Measurements from ENCODE around the gene LRRK1.

The LRRK1 gene

DNA sequence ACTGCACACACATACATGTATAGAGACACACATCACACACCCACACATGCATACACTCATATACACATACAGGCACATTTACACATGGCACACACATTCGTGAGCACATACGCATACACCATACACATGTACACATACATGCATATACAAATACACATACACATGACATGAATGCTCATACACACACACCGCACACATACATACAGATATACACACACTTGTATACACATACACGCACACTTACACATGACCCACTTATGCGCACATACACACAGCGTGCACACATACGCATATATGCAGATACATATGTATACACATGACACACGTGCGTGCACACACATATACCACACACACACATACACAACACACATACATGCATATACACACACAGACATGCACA lies 162.7 kb downstream of the LRRK1 start:
- TF ChIP-seq CTCF (IDR thresholded peaks at IDR 0.05; ENCODE audit: low read depth, low read length, poor library complexity, severe bottlenecking) (no peak), EZH2phosphoT487 (IDR thresholded peaks at IDR 0.05; ENCODE audit: borderline replicate concordance, low read length) (no peak)
- Histone ChIP-seq H3K27ac (ENCODE audit: low read depth, low read length) (no peak overlapping the region), H3K9me2 (replicated peaks; ENCODE audit: control insufficient read depth, low read length) (no peaks in the 10 kb centered on the region)

DNA sequence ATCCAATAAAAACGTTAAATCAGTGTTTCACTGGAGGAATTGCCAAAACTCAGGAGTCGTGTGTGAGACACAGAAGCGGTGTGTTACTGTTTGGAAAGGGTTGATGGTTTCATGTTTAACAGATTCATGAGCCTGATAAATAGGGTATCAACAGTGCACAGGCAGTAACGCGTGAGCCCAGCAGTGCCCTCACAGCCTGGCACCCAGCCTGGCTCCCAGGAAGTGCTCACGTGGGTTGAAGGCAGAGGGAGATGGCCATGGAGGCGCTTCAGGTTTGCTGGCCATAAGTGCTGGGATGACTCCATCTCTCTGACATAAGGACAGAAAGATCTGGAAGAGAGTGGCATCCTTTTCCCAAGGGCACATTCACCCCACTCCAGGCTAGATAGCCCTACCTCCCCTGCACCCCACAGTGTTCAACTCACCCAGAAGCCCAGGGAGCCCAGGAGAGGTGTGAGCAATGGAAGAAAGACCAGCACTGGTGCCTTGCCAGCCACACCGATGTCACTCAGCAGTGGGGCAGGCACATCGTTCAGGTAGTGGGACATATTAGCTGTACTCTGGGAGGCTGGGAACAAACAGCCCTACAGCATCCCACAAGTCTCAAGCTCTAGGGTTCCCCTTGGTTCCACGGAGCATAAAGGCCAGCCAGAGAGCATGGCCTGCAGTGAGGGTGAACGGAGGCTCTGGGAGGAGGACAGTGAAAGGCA lies 164.3 kb downstream of the LRRK1 start:
- no peaks in the 10 kb centered on the region; the same call in 1 of the 2 replicates for H3F3A ChIP-seq (ENCODE audit: control insufficient read depth, insufficient read depth)
- no peak for TF ChIP-seq CTCF (IDR thresholded peaks at IDR 0.05; ENCODE audit: low read depth, low read length, poor library complexity, severe bottlenecking)
- no peak for TF ChIP-seq EZH2phosphoT487 (IDR thresholded peaks at IDR 0.05; ENCODE audit: borderline replicate concordance, low read length)
- no peaks in the 10 kb centered on the region; the same call in 1 of the 2 replicates for H4K20me1 ChIP-seq (ENCODE audit: control insufficient read depth, insufficient read depth, low read depth, low read length)

More for the DNA sequence above, 162.7 kb downstream of the LRRK1 start:
- Histone ChIP-seq H3F3A (ENCODE audit: control insufficient read depth, insufficient read depth) (no peaks in the 10 kb centered on the region; the same call in 1 of the 2 replicates), H3K4me3 (ENCODE audit: low read length) (no peak overlapping the region), H3K4me2 (ENCODE audit: low read length) (no peak overlapping the region), H3K4me1 (ENCODE audit: control insufficient read depth, low read length) (no peaks in the 10 kb centered on the region), H3K27me3 (ENCODE audit: control insufficient read depth, low read length) (no peaks in the 10 kb centered on the region), H3K9me3 (ENCODE audit: control insufficient read depth, insufficient read depth, low read length) (no peaks in the 10 kb centered on the region), H4K20me1 (ENCODE audit: control insufficient read depth, insufficient read depth, low read depth, low read length) (no peaks in the 10 kb centered on the region), H3K36me3 (ENCODE audit: control insufficient read depth, low read length) (no peaks in the 10 kb centered on the region), H3K79me2 (ENCODE audit: control insufficient read depth, low read length) (no peaks in the 10 kb centered on the region)

GRCh38 chr15:101084801-101085200 lies 165.6 kb downstream of the LRRK1 start:
- Histone ChIP-seq H3K27ac (ENCODE audit: low read depth, low read length) (no peak overlapping the region), H3K9me2 (replicated peaks; ENCODE audit: control insufficient read depth, low read length) (no peaks in the 10 kb centered on the region), H3K36me3 (ENCODE audit: control insufficient read depth, low read length) (no peaks in the 10 kb centered on the region), H4K20me1 (ENCODE audit: control insufficient read depth, insufficient read depth, low read depth, low read length) (no peaks in the 10 kb centered on the region; the same call in 1 of the 2 replicates), H3K9me3 (ENCODE audit: control insufficient read depth, insufficient read depth, low read length) (no peaks in the 10 kb centered on the region), H3K4me3 (ENCODE audit: low read length) (no peak overlapping the region), H3K4me2 (ENCODE audit: low read length) (no peak overlapping the region), H3K4me1 (ENCODE audit: control insufficient read depth, low read length) (peaks cover 3% of the 10 kb centered on the region; the same call in 1 of the 2 replicates), H3K79me2 (ENCODE audit: control insufficient read depth, low read length) (no peaks in the 10 kb centered on the region), H3F3A (ENCODE audit: control insufficient read depth, insufficient read depth) (no peaks in the 10 kb centered on the region; the same call in 1 of the 2 replicates), H3K27me3 (ENCODE audit: control insufficient read depth, low read length) (no peaks in the 10 kb centered on the region)
- no peak for TF ChIP-seq EZH2phosphoT487 (IDR thresholded peaks at IDR 0.05; ENCODE audit: borderline replicate concordance, low read length)
- no peak for TF ChIP-seq CTCF (IDR thresholded peaks at IDR 0.05; ENCODE audit: low read depth, low read length, poor library complexity, severe bottlenecking)

More for the DNA sequence above, 164.3 kb downstream of the LRRK1 start:
- no peaks in the 10 kb centered on the region for H3K27me3 ChIP-seq (ENCODE audit: control insufficient read depth, low read length)
- H3K36me3 ChIP-seq (ENCODE audit: control insufficient read depth, low read length), result no peaks in the 10 kb centered on the region
- no peaks in the 10 kb centered on the region for H3K9me2 ChIP-seq (replicated peaks; ENCODE audit: control insufficient read depth, low read length)
- H3K79me2 ChIP-seq (ENCODE audit: control insufficient read depth, low read length), result no peaks in the 10 kb centered on the region
- no peaks in the 10 kb centered on the region for H3K4me1 ChIP-seq (ENCODE audit: control insufficient read depth, low read length)
- H3K4me3 ChIP-seq (ENCODE audit: low read length), result no peak overlapping the region
- no peak overlapping the region for H3K27ac ChIP-seq (ENCODE audit: low read depth, low read length)
- no peak overlapping the region for H3K4me2 ChIP-seq (ENCODE audit: low read length)
- H3K9me3 ChIP-seq (ENCODE audit: control insufficient read depth, insufficient read depth, low read length), result no peaks in the 10 kb centered on the region

All from DOHH2 (cell line).